Cardiac septum (tissue), 1 donor: ENCODE measurements around the gene CFAP221. TPM values are rescaled to one million over a fixed set of nuclear protein-coding genes. Genes with fewer than 3 reads are reported as not detected.

Source experiments
- total RNA-seq: library from RNA; stranded (reverse); fragmentation: NEBNext Ultra II Directional; extraction: Animal tissue kit (Norgen Biotek cat#: 25700); gene quantifications from one replicate; pipeline ENCODE4 v1.2.1, GENCODE V29; 2021
- donor health status: DM: no; HTN: no; CAD: no.

CFAP221 gene
- total RNA-seq, 1 donor from 2014 or later = 1.2 TPM

Other genes starting within 250 kb of the CFAP221 start
- gene C2orf76, start 177.6 kb upstream of the CFAP221 start, total RNA-seq = 11.7 TPM
- 251 TPM for gene DBI, start 177.5 kb upstream of the CFAP221 start, total RNA-seq
- 1.5 TPM for gene TMEM37, start 112.6 kb upstream of the CFAP221 start, total RNA-seq
- 0.59 TPM for gene SCTR, start 20.0 kb upstream of the CFAP221 start, total RNA-seq
- 6.9 TPM for gene TMEM177, start 134.8 kb downstream of the CFAP221 start, total RNA-seq
- 35.7 TPM for gene PTPN4, start 215.5 kb downstream of the CFAP221 start, total RNA-seq